SK-N-SH (cell line): ENCODE data around the gene TEKT2. TPM values are rescaled to one million over a fixed set of nuclear protein-coding genes. Genes with fewer than 3 reads are reported as not detected.

Experiments
- CTCF ChIA-PET: fragments of 300-600, 350-600 bp; formaldehyde crosslinking; extraction: SDS; loops from one replicate; lab custom pipeline; 2021; lab: Yijun Ruan, JAX
- POLR2A ChIA-PET: fragments of 350-600 bp; sonication (Branson Sonifier 250); formaldehyde crosslinking; extraction: SDS; loops from one replicate; lab custom pipeline; 2020; ENCODE audit warnings: antibody characterized with exemption, inconsistent platforms; lab: Yijun Ruan, JAX
- DNase-seq: peaks from one replicate; pipeline ENCODE4 v3.0.0; 2012
- H2AFZ ChIP-seq: fragments of 200-600 bp; sonication (generic); 2 replicates; pipeline ENCODE4 v1.8.1; 2016; ENCODE audit warnings: antibody characterized with exemption, mild to moderate bottlenecking, low read depth
- H3F3A ChIP-seq: fragments of 200-600 bp; sonication (generic); replicated peaks from 2 replicates; pipeline ENCODE3; 2016; ENCODE audit warnings: antibody characterized with exemption, mild to moderate bottlenecking; ENCODE audit not compliant: insufficient read depth
- H3K27ac ChIP-seq, 2 experiments: fragments of 200-500 bp in 1 of 2; fragments of 200-600 bp in 1 of 2; sonication (Bioruptor generic) in 1 of 2; sonication (generic), shearing (Covaris generic) in 1 of 2; 2 replicates each; pipeline versions ENCODE4 v1.5.1 to v1.6.1; 2014 to 2016; ENCODE audit warnings: low read depth in 2 of 2, inconsistent platforms in 1 of 2, low read length in 1 of 2, mild to moderate bottlenecking in 1 of 2, mixed read lengths in 1 of 2
- H3K27me3 ChIP-seq: fragments of 200-600 bp; sonication (generic), shearing (Covaris generic); 2 replicates; pipeline ENCODE4 v1.6.1; 2016; ENCODE audit warnings: mixed run types; ENCODE audit not compliant: insufficient read depth
- H3K36me3 ChIP-seq, 2 experiments: fragments of 200-500 bp in 1 of 2; fragments of 200-600 bp in 1 of 2; sonication (Bioruptor generic) in 1 of 2; sonication (generic) in 1 of 2; replicated peaks in 1 of 2; 2 replicates each; pipeline versions ENCODE3 to v1.5.1; 2014 to 2016; ENCODE audit warnings: low read length in 1 of 2, mild to moderate bottlenecking in 1 of 2; ENCODE audit not compliant: insufficient read depth in 2 of 2, control insufficient read depth in 1 of 2
- H3K4me1 ChIP-seq, 2 experiments: fragments of 200-500 bp in 1 of 2; fragments of 200-600 bp in 1 of 2; sonication (Bioruptor generic) in 1 of 2; sonication (generic), shearing (Covaris generic) in 1 of 2; 2 replicates each; pipeline versions ENCODE4 v1.5.1 to v1.6.1; 2014 to 2016; ENCODE audit warnings: low read depth in 1 of 2, low read length in 1 of 2, mixed run types in 1 of 2; ENCODE audit not compliant: insufficient read depth in 2 of 2, control insufficient read depth in 1 of 2
- H3K4me2 ChIP-seq: fragments of 200-600 bp; sonication (generic), shearing (Covaris generic); 2 replicates; pipeline ENCODE4 v1.6.1; 2017; ENCODE audit warnings: mixed run types
- H3K4me3 ChIP-seq, 2 experiments: fragments of 200-500 bp in 1 of 2; fragments of 200-600 bp in 1 of 2; sonication (Bioruptor generic) in 1 of 2; sonication (generic), shearing (Covaris generic) in 1 of 2; 2 replicates each; pipeline versions ENCODE4 v1.5.1 to v1.8.1; 2014 to 2016; ENCODE audit warnings: low read depth in 2 of 2, inconsistent platforms in 1 of 2, low read length in 1 of 2, mild to moderate bottlenecking in 1 of 2, mixed read lengths in 1 of 2, moderate library complexity in 1 of 2
- H3K79me2 ChIP-seq: fragments of 200-600 bp; sonication (generic); 2 replicates; pipeline ENCODE4 v1.8.1; 2017; ENCODE audit warnings: mild to moderate bottlenecking; ENCODE audit not compliant: insufficient read depth
- H3K9ac ChIP-seq: fragments of 200-600 bp; sonication (generic); 2 replicates; pipeline ENCODE4 v1.6.1; 2017; ENCODE audit warnings: mixed run types
- H3K9me2 ChIP-seq: fragments of 200-600 bp; sonication (generic); 2 replicates; pipeline ENCODE4 v1.6.1; 2017; ENCODE audit warnings: mixed run types
- H3K9me3 ChIP-seq: fragments of 200-600 bp; sonication (generic); 2 replicates; pipeline ENCODE4 v1.6.1; 2017; ENCODE audit warnings: mixed run types, mild to moderate bottlenecking, moderate library complexity
- H4K20me1 ChIP-seq: fragments of 200-600 bp; sonication (generic); 2 replicates; pipeline ENCODE4 v1.6.1; 2017; ENCODE audit warnings: mild to moderate bottlenecking, mixed run types; ENCODE audit not compliant: insufficient read depth
- GABPA ChIP-seq: IDR thresholded peaks from 2 replicates; pipeline ENCODE4 v1.4.0; 2012; ENCODE audit warnings: low read depth, mild to moderate bottlenecking
- MEF2A ChIP-seq: IDR thresholded peaks from 2 replicates; pipeline ENCODE4 v1.4.0; 2012; ENCODE audit warnings: low read depth, borderline replicate concordance
- NRF1 ChIP-seq: IDR thresholded peaks from 2 replicates; pipeline ENCODE4 v1.6.1; 2012; ENCODE audit warnings: low read depth, mild to moderate bottlenecking, low read length
- SMC3 ChIP-seq: IDR thresholded peaks from 2 replicates; pipeline ENCODE4 v1.6.1; 2012; ENCODE audit warnings: low read depth, low read length, improper control_type of control experiment
- TAF1 ChIP-seq: IDR thresholded peaks from 2 replicates; pipeline ENCODE4 v1.6.1; 2012; ENCODE audit warnings: low read depth, mild to moderate bottlenecking, low read length, moderate library complexity, borderline replicate concordance
- TEAD4 ChIP-seq: IDR thresholded peaks from 2 replicates; pipeline ENCODE4 v1.4.0; 2012; ENCODE audit warnings: mild to moderate bottlenecking, borderline replicate concordance; ENCODE audit not compliant: insufficient read depth
- WGBS: methylation state at CpG from one replicate; pipeline ENCODE4 v1.1.6; 2017; ENCODE audit warnings: low lambda C conversion rate; 5-methylcytosine and 5-hydroxymethylcytosine counted together
- polyA plus RNA-seq, 3 experiments: library from polyadenylated mRNA; depleted of rRNA; stranded (reverse); fragments of >200 nt; gene quantifications; 2 replicates each; pipeline ENCODE4 v1.2.3, GENCODE V29; 2012
- TF ChIP-seq, protein P1 (sequence below): fragments of 150-350 bp; IDR thresholded peaks from 2 replicates; pipeline ENCODE4 v1.6.1; 2016; ENCODE audit warnings: mild to moderate bottlenecking, low read depth, low read length
- TF ChIP-seq, protein P2 (sequence below): fragments of 200-600 bp; sonication (generic); IDR thresholded peaks from 2 replicates; pipeline ENCODE4 v1.6.1; 2017; ENCODE audit warnings: antibody characterized with exemption, mild to moderate bottlenecking, moderate library complexity

Gene TEKT2
- polyA plus RNA-seq, 1 of the 3 experiments (the other 2 are of a cell fraction): 1.2 TPM

DNA sequence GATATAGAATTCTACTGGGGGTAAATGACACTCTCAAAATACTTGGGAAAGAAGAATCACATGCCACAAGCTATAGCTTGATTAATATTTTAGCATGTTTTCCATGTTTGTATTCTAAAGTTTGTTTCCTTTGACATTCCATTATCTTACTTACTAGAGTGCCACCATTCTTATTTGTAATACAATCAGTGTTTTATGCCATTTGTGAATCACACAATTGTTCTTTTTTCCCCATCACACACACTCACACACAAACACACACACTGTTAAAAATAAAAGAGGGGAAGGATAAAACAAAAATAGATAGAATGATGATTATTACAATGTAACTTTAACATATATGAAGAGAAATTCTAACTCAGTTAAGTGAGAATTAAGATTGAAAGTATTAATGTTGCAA lies 16.0 kb upstream of the TEKT2 start:
- Histone ChIP-seq H3K27ac (no peak overlapping the region), H4K20me1 (no peaks in the 10 kb centered on the region), H3K4me2 (no peak overlapping the region), H3K36me3 (peaks cover 3 to 7% of the 10 kb centered on the region in 2 experiments)
- no peak for DNase-seq
- POLR2A ChIA-PET: no interaction called here
- no peak for TF ChIP-seq NRF1
- TF ChIP-seq, protein P1, sequence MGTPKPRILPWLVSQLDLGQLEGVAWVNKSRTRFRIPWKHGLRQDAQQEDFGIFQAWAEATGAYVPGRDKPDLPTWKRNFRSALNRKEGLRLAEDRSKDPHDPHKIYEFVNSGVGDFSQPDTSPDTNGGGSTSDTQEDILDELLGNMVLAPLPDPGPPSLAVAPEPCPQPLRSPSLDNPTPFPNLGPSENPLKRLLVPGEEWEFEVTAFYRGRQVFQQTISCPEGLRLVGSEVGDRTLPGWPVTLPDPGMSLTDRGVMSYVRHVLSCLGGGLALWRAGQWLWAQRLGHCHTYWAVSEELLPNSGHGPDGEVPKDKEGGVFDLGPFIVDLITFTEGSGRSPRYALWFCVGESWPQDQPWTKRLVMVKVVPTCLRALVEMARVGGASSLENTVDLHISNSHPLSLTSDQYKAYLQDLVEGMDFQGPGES: no peak
- TF ChIP-seq, all 33 proteins: peak for 0
- H3K9me2 ChIP-seq: no peaks in the 10 kb centered on the region
- no peaks in the 10 kb centered on the region for H3K4me1 ChIP-seq
- H3K9me3 ChIP-seq: no peaks in the 10 kb centered on the region
- H3F3A ChIP-seq: peaks cover 11% of the 10 kb centered on the region
- no peaks in the 10 kb centered on the region for H3K79me2 ChIP-seq
- no peak overlapping the region for H3K4me3 ChIP-seq
- no peak overlapping the region for H3K9ac ChIP-seq
- no peak overlapping the region for H2AFZ ChIP-seq
- no peaks in the 10 kb centered on the region for H3K27me3 ChIP-seq
- CTCF ChIA-PET: interaction anchor here (1.2 kb wide), 1 partner anchor 10 kb away, joined by 3 read pairs; no protein-coding TSS in a partner anchor

DNA sequence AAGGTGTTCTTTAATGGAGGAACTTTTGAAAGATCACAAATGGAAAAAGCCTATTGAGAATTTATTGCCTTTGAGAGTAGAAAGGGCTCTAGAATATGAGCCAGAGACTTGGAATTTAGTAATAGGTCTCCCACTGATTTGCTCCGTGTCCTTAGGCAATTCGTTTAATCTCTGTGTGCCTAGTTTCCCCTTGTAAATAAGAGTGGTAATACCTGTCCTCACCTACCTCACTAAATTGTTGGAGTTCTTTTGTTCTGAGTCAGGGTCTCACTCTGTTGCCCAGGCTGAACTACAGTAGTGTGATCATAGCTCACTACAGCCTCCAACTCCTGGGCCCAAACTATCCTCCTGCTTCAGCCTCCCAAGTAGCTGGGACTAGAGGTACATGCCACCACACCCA lies 15.0 kb upstream of the TEKT2 start:
- Histone ChIP-seq H3K9ac (no peak overlapping the region), H3K4me1 (no peaks in the 10 kb centered on the region), H3K27me3 (no peaks in the 10 kb centered on the region), H3K9me3 (no peaks in the 10 kb centered on the region), H3K4me2 (no peak overlapping the region), H3K9me2 (no peaks in the 10 kb centered on the region), H3K79me2 (no peaks in the 10 kb centered on the region), H4K20me1 (no peaks in the 10 kb centered on the region), H3K36me3 (peaks cover 0 to 7% of the 10 kb centered on the region in 2 experiments), H3F3A (peaks cover 11% of the 10 kb centered on the region), H2AFZ (no peak overlapping the region), H3K27ac (no peak overlapping the region), H3K4me3 (no peak overlapping the region)
- ChIA-PET CTCF (interaction anchor here (1.2 kb wide), 1 partner anchor 11 kb away, joined by 3 read pairs; no protein-coding TSS in a partner anchor), POLR2A (no interaction called here)
- WGBS: 90% methylated on average over 2 of the region's 2 CpGs
- no peak for DNase-seq
- TF ChIP-seq TEAD4 (no peak), MEF2A (no peak), GABPA (no peak), SMC3 (no peak), TAF1 (no peak)
- TF ChIP-seq, protein P2, sequence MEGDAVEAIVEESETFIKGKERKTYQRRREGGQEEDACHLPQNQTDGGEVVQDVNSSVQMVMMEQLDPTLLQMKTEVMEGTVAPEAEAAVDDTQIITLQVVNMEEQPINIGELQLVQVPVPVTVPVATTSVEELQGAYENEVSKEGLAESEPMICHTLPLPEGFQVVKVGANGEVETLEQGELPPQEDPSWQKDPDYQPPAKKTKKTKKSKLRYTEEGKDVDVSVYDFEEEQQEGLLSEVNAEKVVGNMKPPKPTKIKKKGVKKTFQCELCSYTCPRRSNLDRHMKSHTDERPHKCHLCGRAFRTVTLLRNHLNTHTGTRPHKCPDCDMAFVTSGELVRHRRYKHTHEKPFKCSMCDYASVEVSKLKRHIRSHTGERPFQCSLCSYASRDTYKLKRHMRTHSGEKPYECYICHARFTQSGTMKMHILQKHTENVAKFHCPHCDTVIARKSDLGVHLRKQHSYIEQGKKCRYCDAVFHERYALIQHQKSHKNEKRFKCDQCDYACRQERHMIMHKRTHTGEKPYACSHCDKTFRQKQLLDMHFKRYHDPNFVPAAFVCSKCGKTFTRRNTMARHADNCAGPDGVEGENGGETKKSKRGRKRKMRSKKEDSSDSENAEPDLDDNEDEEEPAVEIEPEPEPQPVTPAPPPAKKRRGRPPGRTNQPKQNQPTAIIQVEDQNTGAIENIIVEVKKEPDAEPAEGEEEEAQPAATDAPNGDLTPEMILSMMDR: no peak
- TF ChIP-seq, protein P1: no peak
